GM10266 (cell line): ENCODE data around the gene CAPZB.

Source experiments
- DNase-seq: peaks from one replicate; pipeline ENCODE4 v3.0.0; 2012; ENCODE audit errors: extremely low spot score
- TF ChIP-seq, protein P1 (sequence below): IDR thresholded peaks from 2 replicates; pipeline ENCODE4 v1.5.1; 2012; ENCODE audit warnings: mild to moderate bottlenecking, low read depth; ENCODE audit not compliant: control insufficient read depth, insufficient read depth; ENCODE audit errors: missing control alignments

Gene CAPZB

DNA sequence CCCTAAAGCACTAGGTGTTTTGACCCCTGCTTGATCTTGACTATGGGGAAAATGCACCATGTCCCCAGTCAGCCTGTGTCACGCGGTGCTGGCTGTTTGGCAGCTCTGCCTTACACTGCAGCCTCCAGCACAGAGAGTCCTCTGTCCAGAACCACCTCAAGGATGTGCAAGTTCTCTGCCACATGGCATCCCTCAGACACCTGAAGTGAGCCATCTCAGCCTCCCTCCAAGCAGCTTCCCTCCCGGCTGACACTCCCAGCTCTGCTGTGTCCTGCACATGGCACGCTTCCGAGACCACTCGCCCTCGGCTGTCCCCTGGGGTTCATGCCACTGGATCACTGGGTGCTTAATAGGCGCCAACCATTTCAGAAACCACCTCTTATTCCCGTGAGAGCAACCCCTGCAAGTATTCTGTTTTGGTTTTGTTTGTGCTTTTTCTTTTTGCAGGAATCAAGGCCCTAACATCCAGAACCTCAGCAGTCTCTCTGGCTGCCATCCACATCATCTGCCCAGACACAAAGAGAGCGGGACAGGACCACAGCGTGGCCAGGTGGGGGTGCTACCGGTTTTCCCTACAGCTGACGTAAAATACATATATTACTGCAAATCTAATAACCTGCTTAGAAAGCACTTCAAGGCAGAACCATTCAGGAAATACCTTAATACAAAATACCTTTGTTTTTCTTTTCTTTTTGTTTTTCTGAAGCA lies 45.7 kb downstream of the CAPZB start:
- TF ChIP-seq, protein P1, sequence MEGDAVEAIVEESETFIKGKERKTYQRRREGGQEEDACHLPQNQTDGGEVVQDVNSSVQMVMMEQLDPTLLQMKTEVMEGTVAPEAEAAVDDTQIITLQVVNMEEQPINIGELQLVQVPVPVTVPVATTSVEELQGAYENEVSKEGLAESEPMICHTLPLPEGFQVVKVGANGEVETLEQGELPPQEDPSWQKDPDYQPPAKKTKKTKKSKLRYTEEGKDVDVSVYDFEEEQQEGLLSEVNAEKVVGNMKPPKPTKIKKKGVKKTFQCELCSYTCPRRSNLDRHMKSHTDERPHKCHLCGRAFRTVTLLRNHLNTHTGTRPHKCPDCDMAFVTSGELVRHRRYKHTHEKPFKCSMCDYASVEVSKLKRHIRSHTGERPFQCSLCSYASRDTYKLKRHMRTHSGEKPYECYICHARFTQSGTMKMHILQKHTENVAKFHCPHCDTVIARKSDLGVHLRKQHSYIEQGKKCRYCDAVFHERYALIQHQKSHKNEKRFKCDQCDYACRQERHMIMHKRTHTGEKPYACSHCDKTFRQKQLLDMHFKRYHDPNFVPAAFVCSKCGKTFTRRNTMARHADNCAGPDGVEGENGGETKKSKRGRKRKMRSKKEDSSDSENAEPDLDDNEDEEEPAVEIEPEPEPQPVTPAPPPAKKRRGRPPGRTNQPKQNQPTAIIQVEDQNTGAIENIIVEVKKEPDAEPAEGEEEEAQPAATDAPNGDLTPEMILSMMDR: peak; percentile 49
- DNase-seq: no peak

DNA sequence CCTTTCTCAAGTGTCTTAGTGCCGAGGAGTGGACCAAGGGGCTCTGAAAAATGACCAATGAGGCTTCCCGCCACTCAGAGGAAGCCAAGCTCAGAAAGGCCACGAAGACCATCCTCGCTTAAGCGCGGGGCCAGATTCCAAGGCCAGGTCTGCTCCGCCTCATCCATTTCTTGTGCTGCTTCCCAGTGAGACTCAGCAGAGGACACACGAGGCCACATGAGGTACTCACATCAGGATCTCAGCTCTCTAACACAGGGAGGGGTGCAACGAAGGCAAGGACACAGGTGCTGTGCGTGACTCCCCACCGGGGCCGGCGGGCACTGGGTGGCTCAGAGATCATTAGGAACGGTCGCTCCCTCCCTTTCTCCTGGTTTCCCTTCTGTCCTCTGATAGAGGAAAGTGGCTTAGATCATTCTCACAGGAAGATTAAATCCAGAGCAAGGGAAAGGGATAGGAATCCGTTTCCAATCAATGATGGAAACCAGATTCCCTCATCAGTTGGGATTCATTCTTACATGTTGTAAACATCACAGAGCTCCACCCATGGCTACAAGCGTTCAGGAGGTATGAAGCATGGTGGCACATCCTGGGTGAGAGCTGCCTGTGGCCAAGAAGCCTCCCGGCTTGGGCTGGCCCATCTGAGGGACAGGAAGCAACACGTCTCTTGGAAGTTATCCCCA lies 46.7 kb downstream of the CAPZB start:
- DNase-seq: no peak
- TF ChIP-seq, protein P1: no peak

DNA sequence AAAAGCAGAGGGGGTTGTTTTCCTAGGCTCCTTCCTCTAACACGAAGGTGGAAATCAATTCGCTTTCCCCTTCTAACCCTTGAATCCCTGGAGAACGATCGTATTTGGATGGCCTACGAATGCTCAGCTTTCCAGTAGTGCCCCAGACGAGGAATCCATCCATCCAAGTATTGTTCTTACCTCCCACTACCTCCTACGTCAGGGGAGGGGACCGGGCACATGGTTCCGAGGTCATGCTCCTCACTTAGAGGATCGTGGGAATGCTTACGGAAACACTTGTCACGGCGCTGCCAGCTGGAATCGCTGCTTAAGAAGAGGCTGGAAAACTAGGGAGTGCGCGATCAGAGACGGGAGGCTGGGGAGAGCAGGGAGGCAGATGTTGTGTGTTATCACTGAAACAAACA lies 47.4 kb downstream of the CAPZB start:
- TF ChIP-seq, protein P1: no peak
- DNase-seq: no peak

DNA sequence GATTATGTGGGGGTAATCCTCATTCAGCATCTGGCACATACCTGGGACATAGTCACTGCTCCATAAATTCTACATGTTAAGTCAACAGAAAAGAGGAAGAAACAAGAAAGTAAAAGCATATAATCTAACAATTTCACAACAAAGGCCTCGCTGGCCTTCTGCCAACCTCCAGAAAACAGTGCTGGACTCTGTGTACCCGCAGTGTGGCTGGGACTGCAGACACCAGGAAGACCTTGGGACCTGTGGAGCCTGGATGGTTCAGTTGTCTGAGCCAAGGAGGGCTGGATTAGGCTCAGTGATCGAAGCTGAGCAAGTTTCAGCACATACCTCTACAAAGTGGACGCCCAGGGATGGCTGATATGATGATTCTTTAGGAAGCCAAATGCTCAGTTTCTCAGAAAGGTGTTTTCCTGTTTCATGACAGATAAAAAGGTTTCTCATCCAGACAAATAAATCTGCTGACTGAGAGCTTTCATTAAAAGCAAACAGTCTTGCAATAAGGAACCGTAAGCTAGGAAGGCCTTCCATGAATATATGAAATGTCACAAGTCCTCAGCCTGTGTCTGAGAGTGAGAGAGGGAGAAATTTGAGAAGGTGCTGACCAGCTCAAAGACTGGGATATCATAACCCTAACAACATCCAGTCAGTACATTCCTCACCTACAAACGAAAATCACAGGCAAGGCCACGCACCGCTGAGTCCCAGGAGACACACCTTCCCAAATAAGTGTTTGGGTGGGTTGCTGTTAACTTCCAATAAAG lies 48.4 kb downstream of the CAPZB start:
- DNase-seq: no peak
- TF ChIP-seq, protein P1: no peak

DNA sequence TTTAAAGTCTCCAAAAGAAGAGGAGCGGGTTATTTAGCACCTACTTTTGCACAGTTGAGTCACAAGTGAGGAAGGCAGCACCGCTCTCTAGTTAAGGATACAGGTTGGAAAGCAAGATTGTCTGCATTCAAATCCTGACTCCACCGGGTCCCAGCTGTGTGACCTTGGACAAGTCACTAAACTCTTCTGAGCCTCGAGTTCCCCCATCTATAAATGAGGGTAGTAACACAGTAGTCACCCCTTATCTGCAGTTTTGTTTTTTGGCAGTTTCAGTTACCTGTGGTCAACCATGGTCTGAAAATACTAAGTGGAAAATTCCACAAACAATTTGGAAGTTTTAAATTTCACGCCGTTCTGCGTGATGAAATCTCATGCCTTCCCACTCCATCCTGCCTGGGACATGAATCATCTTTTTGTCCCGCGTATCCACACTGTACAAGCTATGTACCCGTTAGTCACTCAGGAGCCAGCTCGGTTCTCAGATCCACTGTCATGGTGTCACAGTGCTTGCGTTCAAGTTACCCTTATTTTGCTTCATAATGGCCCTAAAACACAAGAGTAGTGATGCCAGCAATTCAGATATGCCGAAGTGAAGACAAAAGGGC lies 49.4 kb downstream of the CAPZB start:
- TF ChIP-seq, protein P1: no peak
- no peak for DNase-seq

DNA sequence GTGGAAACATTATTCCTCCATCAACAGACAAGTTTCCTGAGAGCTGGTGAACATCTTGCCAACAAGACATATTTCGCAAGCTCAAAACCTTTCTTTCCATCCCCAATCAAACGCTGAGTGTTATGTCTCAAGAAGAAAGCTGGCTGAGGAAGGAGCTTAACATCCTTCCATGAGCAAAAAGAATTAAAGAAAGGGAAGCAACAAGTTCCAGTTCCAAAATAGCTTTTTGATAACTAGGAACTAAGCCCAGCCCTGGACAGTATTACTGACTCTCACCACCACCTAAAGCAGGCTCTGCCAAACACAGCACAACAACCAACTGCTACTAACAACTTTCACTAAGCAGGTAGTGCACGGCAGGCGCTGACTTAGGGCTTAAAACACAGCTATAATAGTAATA lies 50.2 kb downstream of the CAPZB start:
- no peak for DNase-seq
- TF ChIP-seq, protein P1: no peak

DNA sequence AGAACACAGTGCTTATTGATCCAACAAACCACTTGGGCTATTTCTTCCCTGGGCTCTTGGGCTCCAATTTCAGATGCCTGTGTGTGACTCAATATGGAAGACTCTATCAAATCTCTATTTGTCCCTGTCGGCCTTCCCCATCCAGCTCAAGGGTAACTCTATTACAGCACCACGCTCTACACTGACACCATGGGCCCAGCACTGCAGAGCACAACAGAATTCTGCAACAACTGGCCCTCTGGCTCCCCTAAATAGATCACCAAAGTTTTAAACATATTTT lies 51.7 kb downstream of the CAPZB start:
- TF ChIP-seq, protein P1: no peak
- no peak for DNase-seq
